ENCODE measurements around the gene SSU72.
"Not testable (repeated sequence)": the region's sequence is repeated elsewhere in the genome, so short reads cannot be mapped to it uniquely, and the experiment has no call there.

The SSU72 gene

GRCh38 chr1:1529321-1529720 is 45.3 kb downstream of the SSU72 start:
- no peak for DNase-seq (ENCODE audit: low read depth, low spot score)

- DNase-seq (ENCODE audit: low read depth, low spot score) = no peak
Measured at GRCh38 chr1:1528301-1529267, 46.1 kb downstream of the SSU72 start.

- DNase-seq (ENCODE audit: low read depth, low spot score) = no peak
Measured at GRCh38 chr1:1527092-1527816, 47.4 kb downstream of the SSU72 start.

- DNase-seq (ENCODE audit: low read depth, low spot score) = not testable (repeated sequence)
Measured at GRCh38 chr1:1526476-1526875, 48.2 kb downstream of the SSU72 start.

- DNase-seq (ENCODE audit: low read depth, low spot score) = not testable (repeated sequence)
Measured at GRCh38 chr1:1524750-1525383, 49.8 kb downstream of the SSU72 start.

GRCh38 chr1:1523651-1524050 is 51.0 kb downstream of the SSU72 start:
- not testable (repeated sequence) for DNase-seq (ENCODE audit: low read depth, low spot score)

GRCh38 chr1:1523226-1523625 is 51.4 kb downstream of the SSU72 start:
- DNase-seq (ENCODE audit: low read depth, low spot score) = not testable (repeated sequence)

- not testable (repeated sequence) for DNase-seq (ENCODE audit: low read depth, low spot score)
Measured at GRCh38 chr1:1522536-1522935, 52.1 kb downstream of the SSU72 start.

- no peak for DNase-seq (ENCODE audit: low read depth, low spot score)
Measured at GRCh38 chr1:1521331-1521730, 53.3 kb downstream of the SSU72 start.

GRCh38 chr1:1519805-1520505 is 54.7 kb downstream of the SSU72 start:
- DNase-seq (ENCODE audit: low read depth, low spot score) = not testable (repeated sequence)

- DNase-seq (ENCODE audit: low read depth, low spot score) = not testable (repeated sequence)
Measured at GRCh38 chr1:1518621-1519007, 56.0 kb downstream of the SSU72 start.

GRCh38 chr1:1517973-1518620 is 56.6 kb downstream of the SSU72 start:
- no peak for DNase-seq (ENCODE audit: low read depth, low spot score)

- DNase-seq (ENCODE audit: low read depth, low spot score) = not testable (repeated sequence)
Measured at GRCh38 chr1:1516923-1517322, 57.7 kb downstream of the SSU72 start.

GRCh38 chr1:1514376-1514775 is 60.3 kb downstream of the SSU72 start:
- DNase-seq (ENCODE audit: low read depth, low spot score) = not testable (repeated sequence)

- not testable (repeated sequence) for DNase-seq (ENCODE audit: low read depth, low spot score)
Measured at GRCh38 chr1:1513675-1514074, 61.0 kb downstream of the SSU72 start.

- DNase-seq (ENCODE audit: low read depth, low spot score) = not testable (repeated sequence)
Measured at GRCh38 chr1:1512425-1512824, 62.2 kb downstream of the SSU72 start.

GRCh38 chr1:1511533-1512285 is 63.0 kb downstream of the SSU72 start, which contains the start of gene ATAD3A:
Gene ATAD3A, plus strand, starts transcription at chr1:1512162. Its CDS starts 107 bp downstream, at chr1:1512269.
- DNase-seq (ENCODE audit: low read depth, low spot score) = peak; percentile 95

GRCh38 chr1:1510912-1511532 is 63.6 kb downstream of the SSU72 start:
- no peak for DNase-seq (ENCODE audit: low read depth, low spot score)

- DNase-seq (ENCODE audit: low read depth, low spot score) = not testable (repeated sequence)
Measured at GRCh38 chr1:1509465-1509850, 65.2 kb downstream of the SSU72 start.
